GM12878 (cell line): Measurements from ENCODE around the gene TLR5. TPM values are rescaled to one million over a fixed set of nuclear protein-coding genes. Genes with fewer than 3 reads are reported as not detected.
A peak's percentile ranks its signal among the peaks of the same experiment; 100 is the strongest.

Experiments
- ATAC-seq: fragments of 200-7000 bp; cut with Tn5 transposase; 3 replicates; pipeline ENCODE4 v1.9.1; 2020; ENCODE audit warnings: mild to moderate bottlenecking, moderate library complexity
- Bru-seq: library from RNA; stranded (reverse); fragments of 400-500 nt; gene quantifications from one replicate; lab custom pipeline; 2021; lab: Mats Ljungman, UMichigan
- BruChase-seq, 2 experiments: library from RNA; stranded (reverse); fragments of 400-500 nt; gene quantifications; one replicate each; lab custom pipeline; 2021; lab: Mats Ljungman, UMichigan
- BruUV-seq: library from RNA; stranded (reverse); fragments of 400-500 nt; replicated peaks from 2 replicates; lab custom pipeline; 2021; lab: Mats Ljungman, UMichigan
- CTCF ChIA-PET: fragments of 300-600 bp; sonication (Branson Sonifier 250); formaldehyde crosslinking; extraction: SDS; loops from one replicate; lab custom pipeline; 2021; ENCODE audit warnings: inconsistent platforms; lab: Yijun Ruan, JAX
- POLR2A ChIA-PET: fragments of 350-600 bp; formaldehyde crosslinking; extraction: SDS; loops from one replicate; lab custom pipeline; 2021; ENCODE audit warnings: inconsistent platforms; lab: Charles Lee
- RAD21 ChIA-PET: fragments of 300-600 bp; sonication (Branson Sonifier 250); formaldehyde crosslinking; loops from one replicate; lab custom pipeline; 2023; ENCODE audit warnings: antibody characterized with exemption; ENCODE audit not compliant: unreplicated experiment; lab: Charles Lee
- SMC1A ChIA-PET: fragments of 300-600 bp; sonication (Branson Sonifier 250); formaldehyde crosslinking; loops from one replicate; lab custom pipeline; 2023; ENCODE audit not compliant: unreplicated experiment, uncharacterized antibody; lab: Charles Lee
- DNase-seq: peaks from one replicate; pipeline ENCODE4 v3.0.0-alpha.2; 2011; ENCODE audit warnings: low read depth, low spot score
- FAIRE-seq: peaks from 3 replicates; lab custom pipeline; 2011; peaks lifted over from hg19 to GRCh38; lab: Jason Lieb, UNC
- H2AFZ ChIP-seq: 2 replicates; pipeline ENCODE4 v1.6.0; 2011; ENCODE audit warnings: low read depth, low read length, control low read depth; ENCODE audit not compliant: control insufficient read depth
- H3K27ac ChIP-seq: 2 replicates; pipeline ENCODE4 v1.5.1; 2011; ENCODE audit warnings: control low read depth; ENCODE audit not compliant: control insufficient read depth, insufficient read depth
- H3K27me3 ChIP-seq, 2 experiments: replicated peaks in 1 of 2; 2 replicates each; pipeline versions ENCODE4 v1.6.0 to v1.6.1; 2011; ENCODE audit warnings: low read length in 1 of 2; ENCODE audit not compliant: control insufficient read depth in 2 of 2, insufficient read depth in 2 of 2
- H3K36me3 ChIP-seq, 2 experiments: 2 replicates each; pipeline ENCODE4 v1.5.1; 2011; ENCODE audit warnings: low read length in 1 of 2; ENCODE audit not compliant: control insufficient read depth in 2 of 2, insufficient read depth in 2 of 2
- H3K4me1 ChIP-seq: 2 replicates; pipeline ENCODE4 v1.6.1; 2011; ENCODE audit warnings: mild to moderate bottlenecking, low read length, moderate library complexity, mixed read lengths; ENCODE audit not compliant: control insufficient read depth, insufficient read depth
- H3K4me2 ChIP-seq: 2 replicates; pipeline ENCODE4 v1.6.0; 2011; ENCODE audit warnings: control low read depth; ENCODE audit not compliant: control insufficient read depth, insufficient read depth
- H3K4me3 ChIP-seq: fragments of 200-600 bp; sonication (generic); 2 replicates; pipeline ENCODE4 v1.5.1; 2016
- H3K79me2 ChIP-seq: 2 replicates; pipeline ENCODE4 v1.6.0; 2011; ENCODE audit warnings: low read length; ENCODE audit not compliant: control insufficient read depth, insufficient read depth
- H3K9ac ChIP-seq: 2 replicates; pipeline ENCODE4 v1.8.0; 2011; ENCODE audit warnings: low read length, control low read depth, mixed read lengths; ENCODE audit not compliant: control insufficient read depth, insufficient read depth
- H3K9me3 ChIP-seq: replicated peaks from 3 replicates; pipeline ENCODE4 v1.5.1; 2011; ENCODE audit warnings: mild to moderate bottlenecking, low read length; ENCODE audit not compliant: control insufficient read depth, insufficient read depth
- H4K20me1 ChIP-seq: 2 replicates; pipeline ENCODE4 v1.6.0; 2011; ENCODE audit not compliant: control insufficient read depth, insufficient read depth
- BHLHE40 ChIP-seq, 2 experiments: fragments of 450-650 bp in 1 of 2; IDR thresholded peaks; 2 replicates each; pipeline ENCODE4 v1.6.1; 2011 to 2017; ENCODE audit warnings: low read depth in 2 of 2, borderline replicate concordance in 1 of 2, improper control_type of control experiment in 1 of 2, low read length in 1 of 2, mild to moderate bottlenecking in 1 of 2
- BMI1 ChIP-seq: fragments of 450-650 bp; IDR thresholded peaks from 2 replicates; pipeline ENCODE4 v1.6.1; 2016; ENCODE audit warnings: mild to moderate bottlenecking, moderate library complexity, borderline replicate concordance
- CBX5 ChIP-seq: sonication (generic); IDR thresholded peaks from 2 replicates; pipeline ENCODE4 v1.6.1; 2016; ENCODE audit warnings: low read depth, moderate library complexity, mild to moderate bottlenecking, inconsistent platforms
- CHD2 ChIP-seq: IDR thresholded peaks from 2 replicates; pipeline ENCODE4 v1.6.1; 2011; ENCODE audit warnings: low read depth, low read length, improper control_type of control experiment, borderline replicate concordance
- CREB1 ChIP-seq: IDR thresholded peaks from 2 replicates; pipeline ENCODE4 v1.6.1; 2012; ENCODE audit warnings: low read depth, mild to moderate bottlenecking, inconsistent platforms
- DPF2 ChIP-seq: fragments of 450-650 bp; IDR thresholded peaks from 2 replicates; pipeline ENCODE4 v1.6.1; 2017; ENCODE audit warnings: mild to moderate bottlenecking
- IKZF1 ChIP-seq: fragments of 450-650 bp; conservative IDR thresholded peaks from 2 replicates; pipeline ENCODE4 v1.6.1; 2017; ENCODE audit warnings: antibody characterized with exemption, mild to moderate bottlenecking
- JUNB ChIP-seq: IDR thresholded peaks from 2 replicates; pipeline ENCODE4 v1.6.1; 2016; ENCODE audit warnings: antibody characterized with exemption, mild to moderate bottlenecking
- KLF5 ChIP-seq: fragments of 450-650 bp; IDR thresholded peaks from 2 replicates; pipeline ENCODE4 v1.6.1; 2014; ENCODE audit warnings: mild to moderate bottlenecking; ENCODE audit not compliant: partially characterized antibody
- MXI1 ChIP-seq: fragments of 150-350 bp; IDR thresholded peaks from 2 replicates; pipeline ENCODE4 v1.6.1; 2011; ENCODE audit warnings: low read depth, mild to moderate bottlenecking, inconsistent platforms, low read length, improper control_type of control experiment
- POLR2A ChIP-seq: IDR thresholded peaks from 2 replicates; pipeline ENCODE4 v1.6.1; 2011; ENCODE audit warnings: low read depth, mild to moderate bottlenecking, low read length
- SMC3 ChIP-seq: IDR thresholded peaks from 2 replicates; pipeline ENCODE4 v1.6.1; 2011; ENCODE audit warnings: low read length, improper control_type of control experiment, borderline replicate concordance
- WGBS: methylation state at CpG from one replicate; pipeline ENCODE4 v1.1.6; 2016; ENCODE audit warnings: low lambda C conversion rate; ENCODE audit not compliant: insufficient replicate concordance, insufficient coverage; ENCODE audit errors: missing lambda C conversion rate; 5-methylcytosine and 5-hydroxymethylcytosine counted together
- in situ Hi-C: fragments of 300-500 bp; cut with MboI; formaldehyde crosslinking; loops from 9 replicates; pipeline ENCODE4 v1.14.3; 2018; ENCODE audit warnings: mixed read lengths
- intact Hi-C: fragments of 100-400 bp; cut with micrococcal nuclease; formaldehyde crosslinking; loops from one replicate; pipeline ENCODE4 v1.14.2; 2022; ENCODE audit not compliant: unreplicated experiment
- long read RNA-seq, 2 experiments: library from polyadenylated mRNA; unstranded; transcript quantifications; one replicate each; pipeline ENCODE4 v2.0.0, GENCODE V29; 2019 to 2020
- polyA minus RNA-seq, 3 experiments: library from RNA; depleted of rRNA, polyadenylated mRNA; stranded (reverse); fragments of >200 nt; gene quantifications; 2 replicates each; pipeline ENCODE4 v1.2.3, GENCODE V29; 2011
- polyA plus RNA-seq, 11 experiments: library from polyadenylated mRNA; depleted of rRNA in 4 of 11; unstranded in 6 of 11; stranded (reverse) in 5 of 11; fragments of >200 nt; fragmentation: Nextera tagmentation in 4 of 11; fragmentation: Illumina TruSeq in 1 of 11; extraction: Ambion mirVana in 4 of 11; extraction: Trizol in 1 of 11; gene quantifications; 1 replicate in 1 of 11; 2 replicates in 10 of 11; pipeline versions ENCODE4 v1.2.1 to v1.2.3, GENCODE V29; 2011 to 2016; ENCODE audit warnings: inconsistent platforms in 2 of 11, missing spikeins in 2 of 11, low read depth in 1 of 11
- total RNA-seq, 4 experiments: library from RNA; depleted of rRNA in 3 of 4; stranded (reverse); fragments of >200 nt in 3 of 4; fragmentation: Illumina TruSeq in 1 of 4; extraction: Trizol in 1 of 4; gene quantifications; 2 replicates each; pipeline versions ENCODE4 v1.2.1 to v1.2.3, GENCODE V29; 2013 to 2021
- TF ChIP-seq, protein P1 (sequence below): fragments of 450-650 bp; IDR thresholded peaks from 2 replicates; pipeline ENCODE4 v1.6.1; 2017; ENCODE audit warnings: mild to moderate bottlenecking, moderate library complexity
- TF ChIP-seq, protein P2 (sequence below): IDR thresholded peaks from 2 replicates; pipeline ENCODE4 v1.6.1; 2012; ENCODE audit warnings: low read depth, low read length, improper control_type of control experiment

Gene TLR5
- total RNA-seq (2013; cell fraction: nucleolus; rRNA removed), result 15.8 and 18.4 TPM in 2 replicates
- total RNA-seq (2014; rRNA removed) (0.38 and 0.45 TPM in 2 replicates), total RNA-seq (2014; rRNA removed; fragmentation: Illumina TruSeq; extraction: Trizol) (0.89 and 1.3 TPM in 2 replicates), total RNA-seq (2021) (0.56 and 0.69 TPM in 2 replicates), polyA plus RNA-seq (2011; rRNA removed) (5.3 and 5.8 TPM in 2 replicates), polyA plus RNA-seq (2014; fragmentation: Illumina TruSeq; extraction: Trizol) (0.93 and 1.9 TPM in 2 replicates), polyA plus RNA-seq (2014; fragmentation: Nextera tagmentation; extraction: Ambion mirVana) (under 1 TPM; 0.34 to 0.51 TPM), polyA plus RNA-seq (2014; rRNA removed) (0.72 and 1.1 TPM in 2 replicates), polyA plus RNA-seq (2016; fragmentation: Nextera tagmentation; extraction: Ambion mirVana) (1 to 10 TPM in 1 of 2 experiments, under 1 TPM in 1; 0.60 to 1.2 TPM), polyA minus RNA-seq (2011; rRNA and poly(A)+ RNA removed) (6.9 and 9.6 TPM in 2 replicates), Bru-seq, nascent RNA (percentile 54 among the genes with signal in this experiment), BruChase-seq, experiment 1, labeled RNA remaining after a 6-hour chase (percentile 49 among the genes with signal in this experiment), BruChase-seq, experiment 2, labeled RNA remaining after a 2-hour chase (percentile 49 among the genes with signal in this experiment)
- polyA plus RNA-seq (2011; ENCODE audit: low read depth), result not detected
- 4.3 and 9.8 TPM in 2 replicates for polyA plus RNA-seq (2011; cell fraction: cytosol; rRNA removed)
- polyA plus RNA-seq (2011; cell fraction: nucleus; rRNA removed), result 8.7 and 9.9 TPM in 2 replicates
- polyA plus RNA-seq (2012), result 0.04 TPM in 1 of 2 replicates, not detected in the other
- polyA minus RNA-seq (2011; cell fraction: cytosol; rRNA and poly(A)+ RNA removed), result 1.2 and 2.4 TPM in 2 replicates
- 6.2 and 7.3 TPM in 2 replicates for polyA minus RNA-seq (2011; cell fraction: nucleus; rRNA and poly(A)+ RNA removed)
- long read RNA-seq, experiment 1, result 0 reads
- long read RNA-seq, experiment 2, partial matches to known transcripts, result 4 of 17 reads
- long read RNA-seq, experiment 2, other reads (novel, unspliced or antisense), result 12 of 17 reads

DNA sequence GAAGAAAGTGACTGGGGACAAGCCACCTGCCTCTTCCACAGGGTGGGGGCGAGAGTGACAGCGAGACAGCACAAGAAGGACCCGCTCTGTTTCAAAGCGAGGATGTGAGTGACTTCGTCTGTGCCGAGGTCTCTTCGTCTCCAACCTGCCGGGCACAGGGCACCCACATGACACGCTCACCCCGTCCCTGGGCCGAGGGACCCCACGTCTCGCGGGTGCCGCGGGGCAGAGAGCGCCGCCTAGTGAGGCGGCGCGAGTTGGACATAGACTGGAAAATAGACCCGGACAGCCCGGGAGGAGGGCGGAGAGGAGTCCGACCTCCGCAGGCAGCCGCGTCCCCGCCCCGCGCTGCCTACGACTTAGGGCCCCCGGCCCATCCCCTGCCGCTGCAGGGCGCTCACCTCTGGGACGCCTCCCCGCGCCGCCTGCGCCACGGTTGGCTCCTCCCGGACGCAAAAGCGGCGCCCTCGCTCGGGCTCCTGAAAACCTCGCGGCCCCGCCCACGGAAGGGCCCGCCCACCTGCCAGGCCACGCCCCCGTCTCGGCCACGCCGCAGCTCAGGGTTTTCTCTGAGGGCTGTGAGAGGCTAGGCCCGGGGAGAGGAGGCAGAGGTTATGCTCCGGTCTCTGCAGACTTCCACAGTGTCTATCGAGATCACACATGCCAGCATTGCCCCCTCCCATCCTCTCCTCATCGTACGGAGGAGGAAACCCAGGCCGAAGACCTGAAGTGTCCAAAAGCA, at the start of gene TLR5:
Gene TLR5, minus strand, starts transcription at position 454 of the 742 bp plus-strand sequence. CDS start 30,217 bp downstream, outside the sequence.
- SMC1A ChIA-PET, result interaction anchor here (0.6 to 5.8 kb wide), 11 partner anchors 9 to 389 kb away, joined by 4 to 40 read pairs (median 9); no protein-coding TSS in a partner anchor
- WGBS, result 12% methylated on average over 51 of the region's 63 CpGs
- no peak within 1 kb of the TSS for H3K27ac ChIP-seq
- RAD21 ChIA-PET, result interaction anchor here (0.6 to 3.6 kb wide), 19 partner anchors 9 to 1643 kb away, joined by 3 to 44 read pairs (median 5); partner anchors contain the start of gene SUSD4
- peaks cover 12% of the 10 kb centered on the region for H3K4me1 ChIP-seq
- peak; percentile 91 for ATAC-seq
- intact Hi-C loops (loop anchor here (2.0 kb wide), 2 partner anchors 48 to 102 kb away; no protein-coding TSS in a partner anchor), in situ Hi-C loops (loop anchor here (5.0 to 25.0 kb wide), 2 partner anchors 104 to 1194 kb away; partner anchors contain the start of gene NVL)
- H3K36me3 ChIP-seq, result no peaks in the 10 kb centered on the region
- H3K4me2 ChIP-seq, result peak within 1 kb of the TSS; percentile 75
- DNase-seq, result peak; percentile 12
- CTCF ChIA-PET, result interaction anchor here (0.7 to 17.0 kb wide), 17 partner anchors 9 to 541 kb away, joined by 3 to 406 read pairs (median 5); no protein-coding TSS in a partner anchor
- peak; percentile 13 for FAIRE-seq
- peak within 1 kb of the TSS; percentile 45 for H3K4me3 ChIP-seq
- H3K27me3 ChIP-seq, result no peaks in the 10 kb centered on the region
- no peaks in the 10 kb centered on the region; the same call in 2 of the 3 replicates for H3K9me3 ChIP-seq
- no peak within 1 kb of the TSS for H3K9ac ChIP-seq
- H4K20me1 ChIP-seq, result no peaks in the 10 kb centered on the region
- POLR2A ChIA-PET, result interaction anchor here (0.6 to 1.9 kb wide), 6 partner anchors 10 to 703 kb away, joined by 3 to 11 read pairs (median 6); partner anchors contain the start of gene TP53BP2
- H3K79me2 ChIP-seq, result no peaks in the 10 kb centered on the region
- BruUV-seq, result no TSS peak
- peak within 1 kb of the TSS; percentile 49 for H2AFZ ChIP-seq
- TF ChIP-seq MXI1 (peak; percentile 18; the same call in 1 of the 2 replicates), KLF5 (peak; percentile 42), POLR2A (peak; percentile 52; the same call in 1 of the 2 replicates), CBX5 (no peak), SMC3 (peak; percentile 22; the same call in 1 of the 2 replicates), BHLHE40 (IDR thresholded peaks at IDR 0.05; ENCODE audit: borderline replicate concordance in 1 of 2, low read depth in 2 of 2, low read length in 1 of 2) (peak in 1 of 2 experiments; percentile 55; a peak in 2 of 4 replicates), CREB1 (no peak), CHD2 (peak; percentile 38; the same call in 1 of the 2 replicates), BMI1 (no peak), JUNB (no peak), IKZF1 (peak; percentile 29; the same call in 1 of the 2 replicates), DPF2 (peak; percentile 33)
- TF ChIP-seq, protein P1, sequence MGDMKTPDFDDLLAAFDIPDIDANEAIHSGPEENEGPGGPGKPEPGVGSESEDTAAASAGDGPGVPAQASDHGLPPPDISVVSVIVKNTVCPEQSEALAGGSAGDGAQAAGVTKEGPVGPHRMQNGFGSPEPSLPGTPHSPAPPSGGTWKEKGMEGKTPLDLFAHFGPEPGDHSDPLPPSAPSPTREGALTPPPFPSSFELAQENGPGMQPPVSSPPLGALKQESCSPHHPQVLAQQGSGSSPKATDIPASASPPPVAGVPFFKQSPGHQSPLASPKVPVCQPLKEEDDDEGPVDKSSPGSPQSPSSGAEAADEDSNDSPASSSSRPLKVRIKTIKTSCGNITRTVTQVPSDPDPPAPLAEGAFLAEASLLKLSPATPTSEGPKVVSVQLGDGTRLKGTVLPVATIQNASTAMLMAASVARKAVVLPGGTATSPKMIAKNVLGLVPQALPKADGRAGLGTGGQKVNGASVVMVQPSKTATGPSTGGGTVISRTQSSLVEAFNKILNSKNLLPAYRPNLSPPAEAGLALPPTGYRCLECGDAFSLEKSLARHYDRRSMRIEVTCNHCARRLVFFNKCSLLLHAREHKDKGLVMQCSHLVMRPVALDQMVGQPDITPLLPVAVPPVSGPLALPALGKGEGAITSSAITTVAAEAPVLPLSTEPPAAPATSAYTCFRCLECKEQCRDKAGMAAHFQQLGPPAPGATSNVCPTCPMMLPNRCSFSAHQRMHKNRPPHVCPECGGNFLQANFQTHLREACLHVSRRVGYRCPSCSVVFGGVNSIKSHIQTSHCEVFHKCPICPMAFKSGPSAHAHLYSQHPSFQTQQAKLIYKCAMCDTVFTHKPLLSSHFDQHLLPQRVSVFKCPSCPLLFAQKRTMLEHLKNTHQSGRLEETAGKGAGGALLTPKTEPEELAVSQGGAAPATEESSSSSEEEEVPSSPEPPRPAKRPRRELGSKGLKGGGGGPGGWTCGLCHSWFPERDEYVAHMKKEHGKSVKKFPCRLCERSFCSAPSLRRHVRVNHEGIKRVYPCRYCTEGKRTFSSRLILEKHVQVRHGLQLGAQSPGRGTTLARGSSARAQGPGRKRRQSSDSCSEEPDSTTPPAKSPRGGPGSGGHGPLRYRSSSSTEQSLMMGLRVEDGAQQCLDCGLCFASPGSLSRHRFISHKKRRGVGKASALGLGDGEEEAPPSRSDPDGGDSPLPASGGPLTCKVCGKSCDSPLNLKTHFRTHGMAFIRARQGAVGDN, result peak; percentile 95
- TF ChIP-seq, protein P2, sequence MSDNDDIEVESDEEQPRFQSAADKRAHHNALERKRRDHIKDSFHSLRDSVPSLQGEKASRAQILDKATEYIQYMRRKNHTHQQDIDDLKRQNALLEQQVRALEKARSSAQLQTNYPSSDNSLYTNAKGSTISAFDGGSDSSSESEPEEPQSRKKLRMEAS, result peak; percentile 28; the same call in 1 of the 2 replicates
